ENCODE measurements around the gene MIGA2.
A peak's percentile ranks its signal among the peaks of the same experiment; 100 is the strongest.

The MIGA2 gene

GRCh38 chr9:129012893-129013448, 23.5 kb upstream of the MIGA2 start:
- no peak overlapping the region for H3K4me3 Mint-ChIP-seq
- peaks cover 9% of the 10 kb centered on the region for H3K4me1 Mint-ChIP-seq
- no peaks in the 10 kb centered on the region for H3K27me3 Mint-ChIP-seq (ENCODE audit: low read depth)
- TF ChIP-seq CTCF (IDR thresholded peaks at IDR 0.05; ENCODE audit: unreplicated experiment in 3 of 3), result no peak
- peak overlapping the region in 1 of 3 experiments; percentile 86 for H3K27ac Mint-ChIP-seq
- peaks cover 30% of the 10 kb centered on the region for H3K36me3 Mint-ChIP-seq (ENCODE audit: low read depth)
- no peaks in the 10 kb centered on the region for H3K9me3 Mint-ChIP-seq

GRCh38 chr9:129013674-129014073, 22.8 kb upstream of the MIGA2 start:
- no peaks in the 10 kb centered on the region for H3K27me3 Mint-ChIP-seq (ENCODE audit: low read depth)
- H3K36me3 Mint-ChIP-seq (ENCODE audit: low read depth), result peaks cover 31% of the 10 kb centered on the region
- TF ChIP-seq CTCF (IDR thresholded peaks at IDR 0.05; ENCODE audit: unreplicated experiment in 3 of 3), result no peak
- H3K4me3 Mint-ChIP-seq, result no peak overlapping the region
- peaks cover 9% of the 10 kb centered on the region for H3K4me1 Mint-ChIP-seq
- no peaks in the 10 kb centered on the region for H3K9me3 Mint-ChIP-seq
- no peak overlapping the region for H3K27ac Mint-ChIP-seq

GRCh38 chr9:129014124-129014523, 22.3 kb upstream of the MIGA2 start:
- Mint-ChIP-seq H3K4me1 (peaks cover 9% of the 10 kb centered on the region), H3K9me3 (no peaks in the 10 kb centered on the region), H3K27me3 (ENCODE audit: low read depth) (no peaks in the 10 kb centered on the region), H3K36me3 (ENCODE audit: low read depth) (peaks cover 35% of the 10 kb centered on the region), H3K4me3 (no peak overlapping the region), H3K27ac (no peak overlapping the region)
- no peak for TF ChIP-seq CTCF (IDR thresholded peaks at IDR 0.05; ENCODE audit: unreplicated experiment in 3 of 3)

GRCh38 chr9:129014608-129015007, 21.8 kb upstream of the MIGA2 start:
- H3K4me1 Mint-ChIP-seq, result peaks cover 9% of the 10 kb centered on the region
- H3K9me3 Mint-ChIP-seq, result no peaks in the 10 kb centered on the region
- H3K27me3 Mint-ChIP-seq (ENCODE audit: low read depth), result no peaks in the 10 kb centered on the region
- H3K27ac Mint-ChIP-seq, result no peak overlapping the region
- H3K4me3 Mint-ChIP-seq, result no peak overlapping the region
- TF ChIP-seq CTCF (IDR thresholded peaks at IDR 0.05; ENCODE audit: unreplicated experiment in 3 of 3), result no peak
- H3K36me3 Mint-ChIP-seq (ENCODE audit: low read depth), result peaks cover 35% of the 10 kb centered on the region

DNA sequence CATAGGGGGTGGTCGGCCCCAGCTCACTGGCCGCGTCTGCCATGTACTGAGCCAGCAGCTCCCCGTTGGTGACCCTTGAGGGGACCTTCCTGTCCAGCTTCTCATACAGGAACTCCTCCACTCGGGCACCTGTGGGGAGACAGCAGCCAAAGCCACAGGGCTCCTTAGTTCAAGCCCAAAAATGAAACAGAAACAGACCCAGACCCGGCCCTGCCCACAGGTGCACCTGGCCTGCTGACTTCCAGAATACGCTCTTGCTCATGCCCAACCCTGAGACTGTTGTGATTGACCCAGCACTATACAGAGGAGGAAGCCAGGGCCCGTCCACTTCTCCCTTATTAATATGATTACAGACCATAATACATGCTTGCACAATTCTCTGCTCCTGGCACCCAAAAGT, 15.3 kb upstream of the MIGA2 start:
- no peak overlapping the region for H3K4me3 Mint-ChIP-seq
- H3K9me3 Mint-ChIP-seq, result no peaks in the 10 kb centered on the region
- H3K4me1 Mint-ChIP-seq, result peaks cover 35% of the 10 kb centered on the region
- peaks cover 4% of the 10 kb centered on the region for H3K27me3 Mint-ChIP-seq (ENCODE audit: low read depth)
- peaks cover 11% of the 10 kb centered on the region for H3K36me3 Mint-ChIP-seq (ENCODE audit: low read depth)
- peak overlapping the region in 1 of 3 experiments; percentile 65 for H3K27ac Mint-ChIP-seq
- TF ChIP-seq CTCF (IDR thresholded peaks at IDR 0.05; ENCODE audit: unreplicated experiment in 3 of 3), result no peak

DNA sequence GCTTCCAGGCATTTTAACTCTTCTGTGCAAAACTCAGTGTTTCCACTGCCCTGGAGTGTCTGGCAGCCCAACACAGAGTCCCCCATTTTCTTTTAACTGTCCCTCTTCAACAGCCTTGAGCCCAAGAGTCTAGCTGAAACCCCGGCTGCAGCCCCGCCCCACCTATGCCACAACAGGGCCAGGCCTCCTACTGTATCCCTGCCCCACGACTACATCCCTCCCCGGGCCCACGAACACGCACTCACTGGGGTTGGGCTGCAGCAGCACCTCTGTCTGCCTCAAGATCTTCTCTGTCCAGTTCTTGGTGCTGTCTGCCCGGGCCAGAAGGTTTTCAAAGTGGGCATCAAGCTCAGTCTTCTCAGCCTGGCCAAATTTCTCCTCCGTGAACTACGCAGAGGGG, 14.4 kb upstream of the MIGA2 start:
- H3K36me3 Mint-ChIP-seq (ENCODE audit: low read depth), result peaks cover 11% of the 10 kb centered on the region

More for the DNA sequence above, 14.4 kb upstream of the MIGA2 start:
- TF ChIP-seq CTCF (IDR thresholded peaks at IDR 0.05; ENCODE audit: unreplicated experiment in 3 of 3), result no peak
- peaks cover 43% of the 10 kb centered on the region for H3K4me1 Mint-ChIP-seq
- peak overlapping the region; percentile 27 to 77 (median 73) for H3K27ac Mint-ChIP-seq
- no peaks in the 10 kb centered on the region for H3K9me3 Mint-ChIP-seq
- H3K27me3 Mint-ChIP-seq (ENCODE audit: low read depth), result peaks cover 4% of the 10 kb centered on the region
- peak overlapping the region in 1 of 3 experiments; percentile 32 for H3K4me3 Mint-ChIP-seq
